Measurements from ENCODE around the gene RASGRF1.

The RASGRF1 gene

DNA sequence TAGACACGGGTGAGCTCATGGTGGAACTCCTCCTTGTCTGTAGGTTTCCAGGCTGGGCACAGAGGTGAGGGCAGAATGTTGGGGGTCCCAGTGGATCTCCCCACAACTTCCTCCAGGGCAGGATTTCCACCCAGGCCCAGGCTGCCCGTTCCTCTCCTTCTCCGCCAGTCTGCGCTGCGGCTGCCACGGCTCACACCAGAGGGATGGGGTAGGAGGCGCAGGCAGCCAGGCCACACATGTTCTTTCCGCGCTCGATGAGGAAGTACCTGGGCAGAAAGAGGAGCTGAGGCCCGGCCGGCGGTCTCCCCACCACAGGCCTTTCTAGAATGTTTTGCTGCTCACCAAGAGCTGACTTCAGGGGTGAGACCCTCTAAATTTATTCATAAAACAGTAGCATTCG lies 168.6 kb downstream of the RASGRF1 start:
- H3K27ac ChIP-seq (ENCODE audit: low read depth, low read length) = no peak overlapping the region

DNA sequence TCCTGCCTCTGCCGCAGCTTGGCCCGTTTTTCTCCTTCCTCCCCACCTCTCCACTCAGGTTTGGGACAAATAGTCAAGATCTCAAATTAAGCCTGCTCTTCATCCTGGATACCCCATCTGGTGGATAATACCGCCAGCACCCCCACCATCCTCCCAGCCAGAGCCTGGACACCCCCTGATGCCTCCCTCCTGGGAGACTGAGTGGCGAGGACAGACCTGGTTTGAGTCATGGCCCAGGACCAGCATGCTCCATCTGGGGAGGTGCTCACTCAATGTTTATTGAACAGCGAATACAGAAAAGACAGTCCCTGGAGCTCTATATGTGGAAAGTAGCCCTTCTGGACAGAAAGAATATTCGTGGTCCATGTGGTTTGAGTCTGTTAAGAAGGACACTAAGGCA lies 169.1 kb downstream of the RASGRF1 start:
- Histone ChIP-seq H3K27ac (ENCODE audit: low read depth, low read length) (no peak overlapping the region), H3K4me1 (ENCODE audit: control insufficient read depth, insufficient read depth, low read length, unreplicated experiment) (peaks cover 10% of the 10 kb centered on the region), H2AFZ (ENCODE audit: low read length, unreplicated experiment) (no peak overlapping the region), H3K36me3 (ENCODE audit: insufficient read depth, low read length) (peaks cover 14% of the 10 kb centered on the region), H3K27me3 (ENCODE audit: insufficient read depth, low read length) (no peaks in the 10 kb centered on the region), H3K4me3 (ENCODE audit: low read depth, low read length) (no peak overlapping the region), H3K79me2 (ENCODE audit: control insufficient read depth, insufficient read depth, low read length, unreplicated experiment) (no peaks in the 10 kb centered on the region)

More for the DNA sequence above, 168.6 kb downstream of the RASGRF1 start:
- Histone ChIP-seq H3K36me3 (ENCODE audit: insufficient read depth, low read length) (peaks cover 14% of the 10 kb centered on the region), H3K79me2 (ENCODE audit: control insufficient read depth, insufficient read depth, low read length, unreplicated experiment) (no peaks in the 10 kb centered on the region), H3K4me1 (ENCODE audit: control insufficient read depth, insufficient read depth, low read length, unreplicated experiment) (peaks cover 5% of the 10 kb centered on the region), H3K27me3 (ENCODE audit: insufficient read depth, low read length) (no peaks in the 10 kb centered on the region), H3K4me3 (ENCODE audit: low read depth, low read length) (no peak overlapping the region), H2AFZ (ENCODE audit: low read length, unreplicated experiment) (no peak overlapping the region)

DNA sequence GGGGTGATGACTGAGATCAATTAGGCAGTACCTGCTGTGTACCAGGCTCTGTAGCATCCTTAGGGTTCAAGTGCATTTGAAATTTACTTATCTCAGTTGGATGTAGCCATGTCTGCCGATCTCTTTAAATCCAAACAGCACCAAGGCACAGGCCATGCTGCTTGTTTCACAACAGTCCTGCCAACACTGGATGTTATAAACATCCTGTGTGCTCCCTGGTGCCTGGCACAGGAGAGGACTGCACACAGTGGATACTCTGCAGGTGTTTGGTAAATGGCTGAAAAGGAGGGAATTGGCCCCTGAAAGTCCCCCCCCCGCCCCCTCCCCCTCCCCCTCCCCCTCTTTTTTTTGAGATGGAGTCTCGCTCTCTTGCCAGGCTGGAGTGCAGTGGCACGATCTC lies 172.7 kb downstream of the RASGRF1 start:
- H3K36me3 ChIP-seq (ENCODE audit: insufficient read depth, low read length) = peaks cover 14% of the 10 kb centered on the region
- H3K27me3 ChIP-seq (ENCODE audit: insufficient read depth, low read length) = no peaks in the 10 kb centered on the region
- H3K79me2 ChIP-seq (ENCODE audit: control insufficient read depth, insufficient read depth, low read length, unreplicated experiment) = no peaks in the 10 kb centered on the region
- H2AFZ ChIP-seq (ENCODE audit: low read length, unreplicated experiment) = no peak overlapping the region
- H3K27ac ChIP-seq (ENCODE audit: low read depth, low read length) = no peak overlapping the region; the same call in 1 of the 2 replicates
- peaks cover 15% of the 10 kb centered on the region for H3K4me1 ChIP-seq (ENCODE audit: control insufficient read depth, insufficient read depth, low read length, unreplicated experiment)
- no peak overlapping the region for H3K4me3 ChIP-seq (ENCODE audit: low read depth, low read length)

DNA sequence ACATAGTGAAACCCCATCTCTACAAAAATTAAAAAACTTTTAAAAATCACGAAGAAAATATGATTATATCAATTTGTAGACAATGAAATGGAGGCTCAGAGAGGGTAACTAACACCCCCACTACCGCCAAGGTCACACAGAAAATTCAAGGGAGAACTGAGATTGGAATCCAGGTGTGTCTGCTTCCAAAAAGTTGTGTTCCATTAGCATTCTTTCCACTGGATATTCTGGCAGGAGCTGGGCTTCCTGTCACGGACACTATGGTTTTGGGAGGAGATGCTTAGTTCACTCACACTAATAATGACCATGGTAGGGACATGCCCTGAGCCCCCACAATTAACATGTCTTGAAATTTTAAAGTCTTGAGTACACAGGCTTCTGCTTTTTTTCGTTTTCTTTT lies 174.5 kb downstream of the RASGRF1 start:
- H3K4me1 ChIP-seq (ENCODE audit: control insufficient read depth, insufficient read depth, low read length, unreplicated experiment) = peaks cover 15% of the 10 kb centered on the region
- H3K27me3 ChIP-seq (ENCODE audit: insufficient read depth, low read length) = no peaks in the 10 kb centered on the region
- H3K27ac ChIP-seq (ENCODE audit: low read depth, low read length) = no peak overlapping the region

DNA sequence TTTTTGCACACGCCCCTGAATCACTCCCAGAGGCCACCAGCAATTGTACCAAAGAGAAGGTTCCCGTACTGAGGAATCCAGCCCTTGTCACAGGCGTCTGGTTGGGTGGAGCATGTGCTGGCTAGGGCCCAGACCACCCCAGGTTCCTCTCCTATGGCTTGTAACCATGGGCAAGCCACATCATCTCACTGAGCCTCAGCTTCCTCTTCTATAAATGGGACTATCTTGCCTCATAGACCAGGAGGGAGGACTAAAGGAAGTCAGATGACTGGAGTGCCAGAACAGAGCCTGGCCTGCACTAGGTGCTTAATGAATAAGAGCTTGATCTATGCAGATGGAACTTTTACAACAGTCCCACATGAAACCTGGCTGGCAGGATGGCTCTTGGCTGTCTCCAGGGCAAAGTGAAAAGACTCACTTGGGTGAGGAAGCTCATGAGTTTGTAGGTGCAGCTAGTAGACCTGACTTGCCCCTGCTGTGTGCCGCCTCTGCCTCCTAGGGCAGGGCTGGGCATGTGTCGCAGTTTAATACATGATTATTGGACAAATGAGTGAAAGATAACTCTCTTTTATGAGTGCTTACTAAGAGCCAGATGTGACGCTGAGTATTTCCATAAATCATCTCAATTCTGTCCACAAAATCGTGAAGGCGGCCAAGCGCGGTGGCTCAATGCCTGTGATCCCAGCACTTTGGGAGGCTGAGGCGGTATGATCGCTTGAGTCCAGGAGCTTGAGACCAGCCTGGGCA lies 175.1 kb downstream of the RASGRF1 start:
- H3K36me3 ChIP-seq (ENCODE audit: insufficient read depth, low read length) = peaks cover 26% of the 10 kb centered on the region
- H3K27ac ChIP-seq (ENCODE audit: low read depth, low read length) = no peak overlapping the region
- H3K4me1 ChIP-seq (ENCODE audit: control insufficient read depth, insufficient read depth, low read length, unreplicated experiment) = peaks cover 15% of the 10 kb centered on the region
- H2AFZ ChIP-seq (ENCODE audit: low read length, unreplicated experiment) = no peak overlapping the region
- no peaks in the 10 kb centered on the region for H3K27me3 ChIP-seq (ENCODE audit: insufficient read depth, low read length)
- H3K4me3 ChIP-seq (ENCODE audit: low read depth, low read length) = no peak overlapping the region
- H3K79me2 ChIP-seq (ENCODE audit: control insufficient read depth, insufficient read depth, low read length, unreplicated experiment) = no peaks in the 10 kb centered on the region

More for the DNA sequence above, 174.5 kb downstream of the RASGRF1 start:
- H3K36me3 ChIP-seq (ENCODE audit: insufficient read depth, low read length) = peaks cover 22% of the 10 kb centered on the region
- H3K79me2 ChIP-seq (ENCODE audit: control insufficient read depth, insufficient read depth, low read length, unreplicated experiment) = no peaks in the 10 kb centered on the region
- H2AFZ ChIP-seq (ENCODE audit: low read length, unreplicated experiment) = no peak overlapping the region
- H3K4me3 ChIP-seq (ENCODE audit: low read depth, low read length) = no peak overlapping the region

DNA sequence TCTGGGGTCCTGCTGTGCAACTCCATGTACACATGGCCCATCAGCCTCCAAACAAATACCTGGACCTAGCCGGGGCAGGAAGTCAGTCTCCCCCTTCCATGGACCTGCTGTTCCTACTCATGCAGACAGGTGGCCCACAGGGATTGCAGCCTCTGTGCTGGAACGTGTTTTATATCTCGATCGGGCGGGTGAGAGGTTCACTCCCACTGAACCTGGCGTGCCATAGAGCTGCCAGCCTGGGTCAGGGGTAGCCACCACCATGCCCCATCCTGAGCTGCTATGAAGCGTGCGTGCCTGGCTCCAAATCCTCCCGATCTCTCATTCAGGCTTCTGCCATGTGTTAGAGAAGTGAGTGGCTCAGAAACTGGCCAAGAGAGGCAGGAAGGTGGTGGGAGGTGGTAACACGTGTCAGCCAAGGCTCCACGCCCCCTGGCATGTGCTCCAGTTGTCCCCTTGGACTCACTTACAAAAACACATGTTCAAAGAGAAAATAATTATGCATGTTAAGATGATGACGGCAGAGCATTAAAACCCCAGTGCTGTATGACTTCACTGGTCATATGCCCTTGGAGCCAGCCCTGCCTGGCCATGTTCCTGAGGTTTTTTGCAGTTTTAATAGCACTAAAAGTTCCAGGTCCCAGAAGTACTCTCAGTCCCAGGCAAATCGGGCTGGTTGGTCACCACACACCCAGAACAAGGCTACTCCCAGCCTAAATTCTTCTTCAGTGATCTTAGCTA lies 176.4 kb downstream of the RASGRF1 start:
- peaks cover 28% of the 10 kb centered on the region for H3K36me3 ChIP-seq (ENCODE audit: insufficient read depth, low read length)
- no peak overlapping the region for H2AFZ ChIP-seq (ENCODE audit: low read length, unreplicated experiment)
- H3K79me2 ChIP-seq (ENCODE audit: control insufficient read depth, insufficient read depth, low read length, unreplicated experiment) = peaks cover 4% of the 10 kb centered on the region
- no peak overlapping the region for H3K27ac ChIP-seq (ENCODE audit: low read depth, low read length)
- H3K4me3 ChIP-seq (ENCODE audit: low read depth, low read length) = no peak overlapping the region
- no peaks in the 10 kb centered on the region for H3K27me3 ChIP-seq (ENCODE audit: insufficient read depth, low read length)
- H3K4me1 ChIP-seq (ENCODE audit: control insufficient read depth, insufficient read depth, low read length, unreplicated experiment) = peaks cover 15% of the 10 kb centered on the region

DNA sequence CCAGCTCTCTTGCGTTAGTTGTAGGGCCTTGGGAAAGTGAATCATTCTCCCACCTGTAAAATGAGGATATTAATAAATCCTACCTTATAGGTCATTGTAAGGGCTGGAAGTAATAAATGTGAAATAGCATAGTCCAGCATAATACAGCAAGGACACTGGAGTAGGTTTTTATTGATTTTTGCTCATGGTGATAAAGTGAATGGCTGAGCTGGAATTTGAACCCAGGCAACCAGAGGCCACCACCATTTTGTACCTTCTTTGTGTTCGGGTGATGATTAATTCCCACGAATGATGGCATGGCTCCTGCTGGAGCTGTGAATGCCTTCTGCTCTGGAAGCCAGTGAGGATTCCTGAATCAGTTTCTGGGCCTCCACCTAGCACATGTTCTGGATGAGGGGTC lies 177.6 kb downstream of the RASGRF1 start:
- Histone ChIP-seq H2AFZ (ENCODE audit: low read length, unreplicated experiment) (no peak overlapping the region), H3K4me1 (ENCODE audit: control insufficient read depth, insufficient read depth, low read length, unreplicated experiment) (peaks cover 15% of the 10 kb centered on the region), H3K27ac (ENCODE audit: low read depth, low read length) (no peak overlapping the region), H3K27me3 (ENCODE audit: insufficient read depth, low read length) (no peaks in the 10 kb centered on the region), H3K79me2 (ENCODE audit: control insufficient read depth, insufficient read depth, low read length, unreplicated experiment) (peaks cover 4% of the 10 kb centered on the region), H3K4me3 (ENCODE audit: low read depth, low read length) (no peak overlapping the region), H3K36me3 (ENCODE audit: insufficient read depth, low read length) (peaks cover 28% of the 10 kb centered on the region)

DNA sequence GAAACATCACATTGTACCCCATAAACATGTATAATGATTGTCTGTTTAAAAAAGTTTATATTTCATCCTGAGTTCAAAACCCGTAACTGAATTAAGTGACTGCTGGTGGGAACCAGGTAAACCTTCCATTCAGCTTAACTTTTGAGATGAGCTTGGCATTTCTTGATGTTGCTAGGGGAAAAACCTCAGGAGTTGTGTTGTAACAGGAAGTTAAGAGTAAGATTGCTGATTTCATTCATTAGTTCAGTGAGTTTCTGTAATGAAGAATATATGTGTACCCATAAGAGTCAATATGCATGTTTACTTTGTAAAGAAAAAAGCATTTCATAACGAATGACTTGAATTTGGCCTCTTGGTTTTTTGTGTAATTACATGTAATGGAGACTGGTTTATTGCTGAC lies 178.3 kb downstream of the RASGRF1 start:
- Histone ChIP-seq H2AFZ (ENCODE audit: low read length, unreplicated experiment) (no peak overlapping the region), H3K36me3 (ENCODE audit: insufficient read depth, low read length) (peaks cover 28% of the 10 kb centered on the region), H3K4me1 (ENCODE audit: control insufficient read depth, insufficient read depth, low read length, unreplicated experiment) (peaks cover 15% of the 10 kb centered on the region), H3K79me2 (ENCODE audit: control insufficient read depth, insufficient read depth, low read length, unreplicated experiment) (peaks cover 7% of the 10 kb centered on the region), H3K27ac (ENCODE audit: low read depth, low read length) (no peak overlapping the region), H3K27me3 (ENCODE audit: insufficient read depth, low read length) (no peaks in the 10 kb centered on the region), H3K4me3 (ENCODE audit: low read depth, low read length) (no peak overlapping the region)

DNA sequence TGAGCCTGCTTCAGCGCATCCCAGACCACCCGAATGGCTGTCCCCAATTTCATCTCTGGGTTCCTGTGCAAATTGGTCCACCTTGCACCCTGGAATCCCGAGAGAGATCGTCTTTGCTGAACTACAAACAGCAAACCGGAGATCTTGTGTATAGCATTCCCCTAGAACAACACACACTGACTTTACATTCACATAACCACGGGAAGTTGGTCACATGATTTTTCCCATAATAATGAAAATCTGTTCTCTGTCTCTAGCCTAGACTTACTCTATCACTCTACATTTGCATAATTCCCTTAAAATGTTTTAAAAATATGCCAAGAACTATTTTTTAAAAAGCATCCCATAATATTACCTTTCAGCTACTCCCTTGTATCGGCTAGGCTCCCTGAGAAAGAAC lies 180.3 kb downstream of the RASGRF1 start:
- Histone ChIP-seq H3K27ac (ENCODE audit: low read depth, low read length) (no peak overlapping the region), H3K27me3 (ENCODE audit: insufficient read depth, low read length) (no peaks in the 10 kb centered on the region), H3K36me3 (ENCODE audit: insufficient read depth, low read length) (peaks cover 35% of the 10 kb centered on the region), H3K79me2 (ENCODE audit: control insufficient read depth, insufficient read depth, low read length, unreplicated experiment) (peaks cover 15% of the 10 kb centered on the region), H2AFZ (ENCODE audit: low read length, unreplicated experiment) (no peak overlapping the region), H3K4me1 (ENCODE audit: control insufficient read depth, insufficient read depth, low read length, unreplicated experiment) (peaks cover 28% of the 10 kb centered on the region), H3K4me3 (ENCODE audit: low read depth, low read length) (no peak overlapping the region)

All from ACC112 (cell line).